ENCODE measurements around the gene SYT13.

DNA sequence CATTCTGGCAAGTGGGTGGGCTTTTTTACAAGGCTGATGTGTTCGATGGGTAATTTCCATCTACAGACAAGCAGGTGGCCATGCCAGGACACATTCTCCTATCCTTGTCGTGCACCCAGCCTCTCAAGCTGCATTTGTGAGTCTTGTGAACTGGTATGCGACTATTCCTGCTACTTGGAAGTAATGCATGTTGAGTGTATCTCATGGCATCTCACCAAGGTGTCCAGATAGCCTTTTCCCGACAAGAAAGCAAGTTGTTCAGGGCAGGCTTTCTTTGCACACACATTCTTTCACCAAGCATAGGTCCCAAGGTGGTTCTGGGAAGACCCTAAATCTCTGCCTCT, 18.8 kb upstream of the SYT13 start:
- no peak for TF ChIP-seq EZH2 (IDR thresholded peaks at IDR 0.05; ENCODE audit: borderline replicate concordance, low read depth, low read length, severe bottlenecking)
- TF ChIP-seq, protein P1, sequence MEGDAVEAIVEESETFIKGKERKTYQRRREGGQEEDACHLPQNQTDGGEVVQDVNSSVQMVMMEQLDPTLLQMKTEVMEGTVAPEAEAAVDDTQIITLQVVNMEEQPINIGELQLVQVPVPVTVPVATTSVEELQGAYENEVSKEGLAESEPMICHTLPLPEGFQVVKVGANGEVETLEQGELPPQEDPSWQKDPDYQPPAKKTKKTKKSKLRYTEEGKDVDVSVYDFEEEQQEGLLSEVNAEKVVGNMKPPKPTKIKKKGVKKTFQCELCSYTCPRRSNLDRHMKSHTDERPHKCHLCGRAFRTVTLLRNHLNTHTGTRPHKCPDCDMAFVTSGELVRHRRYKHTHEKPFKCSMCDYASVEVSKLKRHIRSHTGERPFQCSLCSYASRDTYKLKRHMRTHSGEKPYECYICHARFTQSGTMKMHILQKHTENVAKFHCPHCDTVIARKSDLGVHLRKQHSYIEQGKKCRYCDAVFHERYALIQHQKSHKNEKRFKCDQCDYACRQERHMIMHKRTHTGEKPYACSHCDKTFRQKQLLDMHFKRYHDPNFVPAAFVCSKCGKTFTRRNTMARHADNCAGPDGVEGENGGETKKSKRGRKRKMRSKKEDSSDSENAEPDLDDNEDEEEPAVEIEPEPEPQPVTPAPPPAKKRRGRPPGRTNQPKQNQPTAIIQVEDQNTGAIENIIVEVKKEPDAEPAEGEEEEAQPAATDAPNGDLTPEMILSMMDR (IDR thresholded peaks at IDR 0.05; ENCODE audit: borderline replicate concordance, extremely low read depth, low read length, poor library complexity, severe bottlenecking): no peak

Data from DND-41 (cell line).